Upper lobe of left lung (tissue), 6 donors: ENCODE data around the gene SLC2A4RG. TPM values are rescaled to one million over a fixed set of nuclear protein-coding genes. Genes with fewer than 3 reads are reported as not detected.
A peak's percentile ranks its signal among the peaks of the same experiment; 100 is the strongest.

Experiments
- ATAC-seq, 2 donors: fragments of 200-7000 bp; cut with Tn5 transposase; one replicate each; pipeline ENCODE4 v1.9.1; 2022; ENCODE audit warnings: mild to moderate bottlenecking in 2 of 2, moderate library complexity in 2 of 2; ENCODE audit not compliant: low FRiP score in 2 of 2
- DNase-seq, 2 donors: peaks; one replicate each; pipeline ENCODE4 v3.0.0-alpha.2; 2019 to 2020
- H3K27ac ChIP-seq, 4 donors: fragments of 200-600 bp; sonication (generic); one replicate each; pipeline ENCODE4 v1.5.1; 2016 to 2019
- H3K27me3 ChIP-seq, 4 donors: fragments of 200-600 bp; sonication (generic); one replicate each; pipeline ENCODE4 v1.5.1; 2017 to 2019
- H3K36me3 ChIP-seq, 4 donors: fragments of 200-600 bp; sonication (generic); one replicate each; pipeline ENCODE4 v1.5.1; 2016 to 2019
- H3K4me1 ChIP-seq, 4 donors: fragments of 200-600 bp; sonication (generic); one replicate each; pipeline ENCODE4 v1.5.1; 2018 to 2019
- H3K4me3 ChIP-seq, 4 donors: fragments of 200-600 bp; sonication (generic); one replicate each; pipeline ENCODE4 v1.5.1; 2017 to 2019; ENCODE audit warnings: mild to moderate bottlenecking in 2 of 4, moderate library complexity in 1 of 4
- H3K9me3 ChIP-seq, 4 donors: fragments of 200-600 bp; sonication (generic); one replicate each; pipeline ENCODE4 v1.5.1; 2018 to 2019
- EP300 ChIP-seq, 4 donors: sonication (generic); formaldehyde crosslinking; IDR thresholded peaks; one replicate each; pipeline ENCODE4 v1.5.1; 2017; ENCODE audit warnings: antibody characterized with exemption in 4 of 4, control low read depth in 2 of 4
- POLR2A ChIP-seq, 4 donors: fragments of 450-650 bp; IDR thresholded peaks; one replicate each; pipeline ENCODE4 v1.5.1; 2016 to 2017; ENCODE audit warnings: antibody characterized with exemption in 4 of 4, mild to moderate bottlenecking in 2 of 4
- POLR2AphosphoS5 ChIP-seq, 2 donors: sonication (generic); formaldehyde crosslinking; IDR thresholded peaks; one replicate each; pipeline ENCODE4 v1.5.1; 2017; ENCODE audit warnings: antibody characterized with exemption in 2 of 2
- WGBS, 2 donors: methylation state at CpG; one replicate each; pipeline ENCODE4 v1.1.5; 2017 to 2018; 5-methylcytosine and 5-hydroxymethylcytosine counted together
- total RNA-seq, 6 donors: library from RNA; depleted of rRNA in 4 of 6; stranded (reverse); fragments of >200 nt in 4 of 6; gene quantifications; one replicate each; pipeline versions ENCODE4 v1.1.0 to v1.2.1, GENCODE V29; 2016 to 2021
- TF ChIP-seq, protein P1 (sequence below), 6 experiments: fragments of 450-650 bp in 4 of 6; fragments of 200-600 bp in 2 of 6; sonication (generic) in 2 of 6; IDR thresholded peaks; one replicate each; pipeline ENCODE4 v1.5.1; 2016 to 2019; ENCODE audit warnings: antibody characterized with exemption in 6 of 6
- donor health status: DM: no; HTN: no; CAD: no; lungs with moderate emphysema.
- donor health status: DM: no; HTN: yes; CAD: no; lungs with severe emphysema.

Gene SLC2A4RG
- total RNA-seq, 6 donors from 2014 or later: 28.8 to 106 (median 71.9) TPM

GRCh38 chr20:63744574-63745423, 5.2 kb downstream of the SLC2A4RG start:
- no peaks in the 10 kb centered on the region for H3K27me3 ChIP-seq
- peaks cover 7 to 52% (median 31%) of the 10 kb centered on the region in 4 donors for H3K36me3 ChIP-seq
- H3K4me1 ChIP-seq: peaks cover 17 to 20% (median 19%) of the 10 kb centered on the region in 4 donors
- ATAC-seq: no peak
- H3K27ac ChIP-seq: no peak overlapping the region
- 66 to 72% methylated on average over 19 to 25 of the region's 25 CpGs for WGBS, 2 donors
- TF ChIP-seq, protein P1, sequence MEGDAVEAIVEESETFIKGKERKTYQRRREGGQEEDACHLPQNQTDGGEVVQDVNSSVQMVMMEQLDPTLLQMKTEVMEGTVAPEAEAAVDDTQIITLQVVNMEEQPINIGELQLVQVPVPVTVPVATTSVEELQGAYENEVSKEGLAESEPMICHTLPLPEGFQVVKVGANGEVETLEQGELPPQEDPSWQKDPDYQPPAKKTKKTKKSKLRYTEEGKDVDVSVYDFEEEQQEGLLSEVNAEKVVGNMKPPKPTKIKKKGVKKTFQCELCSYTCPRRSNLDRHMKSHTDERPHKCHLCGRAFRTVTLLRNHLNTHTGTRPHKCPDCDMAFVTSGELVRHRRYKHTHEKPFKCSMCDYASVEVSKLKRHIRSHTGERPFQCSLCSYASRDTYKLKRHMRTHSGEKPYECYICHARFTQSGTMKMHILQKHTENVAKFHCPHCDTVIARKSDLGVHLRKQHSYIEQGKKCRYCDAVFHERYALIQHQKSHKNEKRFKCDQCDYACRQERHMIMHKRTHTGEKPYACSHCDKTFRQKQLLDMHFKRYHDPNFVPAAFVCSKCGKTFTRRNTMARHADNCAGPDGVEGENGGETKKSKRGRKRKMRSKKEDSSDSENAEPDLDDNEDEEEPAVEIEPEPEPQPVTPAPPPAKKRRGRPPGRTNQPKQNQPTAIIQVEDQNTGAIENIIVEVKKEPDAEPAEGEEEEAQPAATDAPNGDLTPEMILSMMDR (IDR thresholded peaks at IDR 0.05): no peak
- TF ChIP-seq POLR2AphosphoS5 (IDR thresholded peaks at IDR 0.05) (no peak), EP300 (IDR thresholded peaks at IDR 0.05) (no peak), POLR2A (IDR thresholded peaks at IDR 0.05) (no peak)
- no peak for DNase-seq
- no peaks in the 10 kb centered on the region for H3K9me3 ChIP-seq
- H3K4me3 ChIP-seq: no peak overlapping the region

DNA sequence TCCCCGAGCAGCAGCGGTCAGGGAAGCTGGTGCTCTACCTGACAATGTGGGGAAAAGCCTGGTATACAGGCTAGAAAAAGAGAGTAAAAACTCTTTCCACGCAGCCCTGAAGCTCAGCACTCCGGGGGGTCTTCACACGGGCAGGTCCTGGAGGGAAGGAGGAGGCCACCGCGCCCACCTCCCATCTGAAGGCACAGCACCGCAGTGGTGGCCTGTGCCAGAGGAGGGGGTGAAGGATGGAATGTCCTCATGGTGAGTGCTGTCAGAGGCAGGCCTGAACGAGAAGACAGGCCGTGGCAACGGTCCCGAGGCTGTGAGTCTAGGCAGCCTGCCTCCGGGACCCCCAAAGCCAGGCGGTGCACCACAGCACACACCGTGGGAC, 5.8 kb downstream of the SLC2A4RG start:
- 81 to 84% methylated on average over 15 of the region's 15 CpGs for WGBS, 2 donors
- H3K4me3 ChIP-seq: no peak overlapping the region
- H3K27me3 ChIP-seq: no peaks in the 10 kb centered on the region
- H3K27ac ChIP-seq: no peak overlapping the region
- peaks cover 7 to 56% (median 31%) of the 10 kb centered on the region in 4 donors for H3K36me3 ChIP-seq
- H3K4me1 ChIP-seq: peaks cover 16 to 18% (median 17%) of the 10 kb centered on the region in 4 donors
- H3K9me3 ChIP-seq: no peaks in the 10 kb centered on the region
- no peak for TF ChIP-seq EP300 (IDR thresholded peaks at IDR 0.05)
- no peak for TF ChIP-seq POLR2A (IDR thresholded peaks at IDR 0.05)
- TF ChIP-seq, protein P1 (IDR thresholded peaks at IDR 0.05): no peak
- TF ChIP-seq POLR2AphosphoS5 (IDR thresholded peaks at IDR 0.05): no peak
- ATAC-seq: no peak
- DNase-seq: no peak

DNA sequence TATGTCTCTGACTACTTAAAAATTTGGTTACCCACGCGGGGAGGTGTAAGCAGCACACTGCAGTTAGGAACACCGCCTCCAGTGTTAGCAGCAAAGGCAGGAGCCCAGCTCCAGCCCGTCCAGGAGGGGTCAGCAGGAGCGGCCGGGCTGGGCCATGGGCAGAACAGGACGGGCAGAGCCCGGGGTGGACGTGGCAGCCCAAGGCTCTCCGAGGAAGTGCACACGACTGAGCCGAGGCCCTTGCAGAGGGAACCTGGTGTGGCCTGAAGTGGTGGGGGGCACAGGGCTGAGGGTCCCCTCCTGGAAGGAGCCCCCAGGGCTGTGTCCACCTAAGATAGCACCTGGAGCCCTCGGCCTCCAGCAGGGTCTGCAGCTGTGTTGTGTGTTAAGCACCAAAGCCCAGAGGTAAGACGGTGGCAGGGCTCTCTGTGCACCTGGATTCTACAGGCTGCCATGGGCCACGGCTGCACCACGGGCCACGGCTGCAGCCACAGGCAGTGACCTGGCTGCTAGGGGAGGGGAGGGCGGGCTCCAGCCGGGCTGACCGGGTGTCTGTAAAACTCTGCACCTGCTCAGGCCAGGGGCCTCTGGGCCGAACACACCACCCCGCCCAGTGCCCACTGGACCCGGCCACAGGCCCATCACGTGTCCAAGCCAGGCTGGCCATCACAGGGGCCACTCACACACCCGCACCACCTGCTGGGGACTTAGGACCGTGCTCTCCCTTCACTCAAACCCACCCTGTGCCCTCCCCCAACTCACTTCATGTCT, 6.6 kb downstream of the SLC2A4RG start:
- H3K9me3 ChIP-seq: no peaks in the 10 kb centered on the region
- WGBS, 2 donors: 86 to 89% methylated on average over 19 to 21 of the region's 26 CpGs
- H3K4me1 ChIP-seq: peaks cover 9 to 11% (median 10%) of the 10 kb centered on the region in 4 donors
- TF ChIP-seq EP300 (IDR thresholded peaks at IDR 0.05): no peak
- no peak for TF ChIP-seq POLR2AphosphoS5 (IDR thresholded peaks at IDR 0.05)
- no peak for TF ChIP-seq POLR2A (IDR thresholded peaks at IDR 0.05)
- ATAC-seq (no peak), DNase-seq (no peak)
- no peaks in the 10 kb centered on the region for H3K27me3 ChIP-seq
- H3K4me3 ChIP-seq: no peak overlapping the region
- no peak overlapping the region for H3K27ac ChIP-seq
- H3K36me3 ChIP-seq: peaks cover 7 to 59% (median 31%) of the 10 kb centered on the region in 4 donors

GRCh38 chr20:63746751-63747315, 7.3 kb downstream of the SLC2A4RG start:
- Histone ChIP-seq H3K36me3 (peaks cover 7 to 56% (median 30%) of the 10 kb centered on the region in 4 donors), H3K27ac (no peak overlapping the region), H3K27me3 (no peaks in the 10 kb centered on the region), H3K4me1 (peaks cover 2 to 4% (median 3%) of the 10 kb centered on the region in 4 donors), H3K4me3 (no peak overlapping the region), H3K9me3 (no peaks in the 10 kb centered on the region)
- TF ChIP-seq EP300 (IDR thresholded peaks at IDR 0.05): no peak
- TF ChIP-seq, protein P1 (IDR thresholded peaks at IDR 0.05): no peak
- TF ChIP-seq POLR2A (IDR thresholded peaks at IDR 0.05): no peak
- TF ChIP-seq POLR2AphosphoS5 (IDR thresholded peaks at IDR 0.05): no peak
- WGBS, 2 donors: 92 to 95% methylated on average over 26 to 45 of the region's 47 CpGs
- ATAC-seq: no peak
- DNase-seq: peak in 1 of 2 donors; percentile 85

DNA sequence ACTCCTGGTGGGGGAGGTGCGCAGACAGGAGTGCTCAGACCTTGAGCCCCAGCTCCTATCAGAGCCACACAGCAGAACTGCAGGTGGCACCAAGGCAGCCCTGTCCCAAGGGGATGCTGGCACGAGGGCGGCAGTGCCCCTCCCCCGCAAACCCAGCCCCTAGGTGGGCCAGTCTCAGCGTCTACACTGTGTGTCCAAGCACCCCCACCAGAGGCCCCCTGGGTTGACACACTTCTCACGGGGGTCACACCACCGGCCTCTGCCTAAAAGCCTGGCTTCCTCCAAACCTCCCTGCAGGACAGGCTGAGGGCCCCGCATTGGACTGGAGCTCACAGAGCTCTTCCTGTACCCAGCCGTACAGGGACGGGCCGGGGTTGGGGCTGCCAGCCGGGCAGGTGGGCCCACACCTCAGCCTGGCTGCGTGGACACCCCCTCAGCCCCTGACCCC, 8.1 kb downstream of the SLC2A4RG start:
- ATAC-seq: peak in 1 of 2 donors; percentile 13
- no peaks in the 10 kb centered on the region for H3K9me3 ChIP-seq
- TF ChIP-seq POLR2A (IDR thresholded peaks at IDR 0.05) (no peak), POLR2AphosphoS5 (IDR thresholded peaks at IDR 0.05) (no peak), EP300 (IDR thresholded peaks at IDR 0.05) (no peak)
- TF ChIP-seq, protein P1 (IDR thresholded peaks at IDR 0.05): no peak
- no peak overlapping the region for H3K4me3 ChIP-seq
- no peak overlapping the region for H3K27ac ChIP-seq
- WGBS, 2 donors: 78 to 93% methylated on average over 6 to 8 of the region's 13 CpGs
- H3K36me3 ChIP-seq: peaks cover 7 to 56% (median 26%) of the 10 kb centered on the region in 4 donors
- H3K4me1 ChIP-seq: no peaks in the 10 kb centered on the region
- no peak for DNase-seq
- no peaks in the 10 kb centered on the region for H3K27me3 ChIP-seq
